ENCODE results near the gene CES4A.
"Not testable (repeated sequence)": the region's sequence is repeated elsewhere in the genome, so short reads cannot be mapped to it uniquely, and the experiment has no call there.

The CES4A gene

GRCh38 chr16:66988197-66988788 lies at the start of gene CES4A:
Gene CES4A (plus strand): TSS chr16:66988589. CDS start chr16:66988773, 184 bp downstream.
- Histone ChIP-seq H3K36me3 (ENCODE audit: control insufficient read depth, insufficient read depth, low read length) (no peaks in the 10 kb centered on the region), H3K27me3 (ENCODE audit: control insufficient read depth, insufficient read depth, low read length) (no peaks in the 10 kb centered on the region), H3K9me3 (ENCODE audit: control insufficient read depth, low read length) (no peaks in the 10 kb centered on the region)

DNA sequence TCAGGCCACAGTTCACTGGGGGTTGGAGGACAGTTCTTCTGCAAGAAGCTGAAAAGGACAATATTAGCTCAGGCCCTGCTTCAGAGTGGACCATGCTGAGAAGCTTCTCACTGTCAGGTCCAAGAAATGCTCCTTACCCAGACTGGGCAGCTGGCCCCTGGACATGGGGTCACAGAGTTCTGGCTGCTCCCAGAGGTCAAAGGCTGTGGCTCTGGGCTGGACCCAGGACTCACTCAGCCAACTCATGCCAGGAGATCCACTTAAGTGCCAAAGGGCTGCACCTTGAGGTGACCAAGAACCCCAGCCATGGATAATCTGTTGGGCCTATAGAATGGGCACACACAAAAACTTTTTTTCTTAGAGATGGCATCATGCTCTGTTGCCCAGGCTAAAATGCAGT lies 49.0 kb upstream of the CES4A start:
- Histone ChIP-seq H3K27me3 (ENCODE audit: control insufficient read depth, insufficient read depth, low read length) (no peaks in the 10 kb centered on the region), H3K36me3 (ENCODE audit: control insufficient read depth, insufficient read depth, low read length) (peaks cover 25% of the 10 kb centered on the region)

More at GRCh38 chr16:66988197-66988788, at the start of gene CES4A:
- Histone ChIP-seq H3K4me1 (ENCODE audit: control insufficient read depth, insufficient read depth, low read length) (no peaks in the 10 kb centered on the region), H3K4me3 (ENCODE audit: low read length) (no peak within 1 kb of the TSS), H3K9ac (ENCODE audit: low read length) (no peak within 1 kb of the TSS)

DNA sequence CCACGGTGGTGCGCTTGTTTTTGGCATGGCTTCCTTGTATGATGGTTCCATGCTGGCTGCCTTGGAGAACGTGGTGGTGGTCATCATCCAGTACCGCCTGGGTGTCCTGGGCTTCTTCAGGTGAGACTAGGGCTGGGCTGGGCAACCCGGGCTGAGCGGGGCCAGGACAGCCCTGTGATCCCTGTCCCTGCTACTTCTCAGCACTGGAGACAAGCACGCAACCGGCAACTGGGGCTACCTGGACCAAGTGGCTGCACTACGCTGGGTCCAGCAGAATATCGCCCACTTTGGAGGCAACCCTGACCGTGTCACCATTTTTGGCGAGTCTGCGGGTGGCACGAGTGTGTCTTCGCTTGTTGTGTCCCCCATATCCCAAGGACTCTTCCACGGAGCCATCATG lies 48.2 kb upstream of the CES4A start:
- no peaks in the 10 kb centered on the region for H3K27me3 ChIP-seq (ENCODE audit: control insufficient read depth, insufficient read depth, low read length)

More for the DNA sequence above, 49.0 kb upstream of the CES4A start:
- H3K4me3 ChIP-seq (ENCODE audit: low read length): no peak overlapping the region
- H3K9ac ChIP-seq (ENCODE audit: low read length): no peak overlapping the region
- H3K9me3 ChIP-seq (ENCODE audit: control insufficient read depth, low read length): no peaks in the 10 kb centered on the region
- peaks cover 32% of the 10 kb centered on the region for H3K4me1 ChIP-seq (ENCODE audit: control insufficient read depth, insufficient read depth, low read length)

DNA sequence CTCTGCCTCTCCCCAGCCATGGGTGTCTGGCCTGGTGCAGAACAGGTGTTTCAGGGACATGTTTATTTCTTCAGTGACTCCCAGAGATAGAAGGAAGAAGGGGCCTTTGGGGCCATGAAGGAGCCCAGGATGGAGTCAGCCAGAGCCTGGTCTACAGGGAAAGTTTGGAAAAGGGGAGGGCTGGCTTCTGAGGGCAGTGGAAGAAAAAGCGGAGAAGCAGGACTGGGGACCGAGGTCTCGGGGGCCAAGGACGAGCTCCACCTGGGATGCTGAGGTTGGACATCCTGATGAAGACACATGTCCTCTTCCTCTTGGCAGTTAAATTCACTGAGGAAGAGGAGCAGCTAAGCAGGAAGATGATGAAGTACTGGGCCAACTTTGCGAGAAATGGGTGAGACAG lies 45.4 kb upstream of the CES4A start:
- H3K4me1 ChIP-seq (ENCODE audit: control insufficient read depth, insufficient read depth, low read length): peaks cover 2% of the 10 kb centered on the region
- no peak overlapping the region for H3K4me3 ChIP-seq (ENCODE audit: low read length)
- no peaks in the 10 kb centered on the region for H3K27me3 ChIP-seq (ENCODE audit: control insufficient read depth, insufficient read depth, low read length)
- H3K36me3 ChIP-seq (ENCODE audit: control insufficient read depth, insufficient read depth, low read length): peaks cover 21% of the 10 kb centered on the region
- H3K9me3 ChIP-seq (ENCODE audit: control insufficient read depth, low read length): no peaks in the 10 kb centered on the region
- no peak overlapping the region for H3K9ac ChIP-seq (ENCODE audit: low read length)

More for the DNA sequence above, 48.2 kb upstream of the CES4A start:
- H3K9ac ChIP-seq (ENCODE audit: low read length): no peak overlapping the region
- peaks cover 29% of the 10 kb centered on the region for H3K4me1 ChIP-seq (ENCODE audit: control insufficient read depth, insufficient read depth, low read length)
- peaks cover 25% of the 10 kb centered on the region for H3K36me3 ChIP-seq (ENCODE audit: control insufficient read depth, insufficient read depth, low read length)
- no peaks in the 10 kb centered on the region for H3K9me3 ChIP-seq (ENCODE audit: control insufficient read depth, low read length)
- no peak overlapping the region for H3K4me3 ChIP-seq (ENCODE audit: low read length)

GRCh38 chr16:66943426-66944053 lies 44.8 kb upstream of the CES4A start:
- H3K4me3 ChIP-seq (ENCODE audit: low read length): no peak overlapping the region
- peaks cover 19% of the 10 kb centered on the region for H3K36me3 ChIP-seq (ENCODE audit: control insufficient read depth, insufficient read depth, low read length)
- H3K27me3 ChIP-seq (ENCODE audit: control insufficient read depth, insufficient read depth, low read length): peaks cover 5% of the 10 kb centered on the region
- H3K9me3 ChIP-seq (ENCODE audit: control insufficient read depth, low read length): no peaks in the 10 kb centered on the region
- peaks cover 4% of the 10 kb centered on the region for H3K4me1 ChIP-seq (ENCODE audit: control insufficient read depth, insufficient read depth, low read length)
- H3K9ac ChIP-seq (ENCODE audit: low read length): no peak overlapping the region

GRCh38 chr16:66944054-66944441 lies 44.3 kb upstream of the CES4A start:
- no peak overlapping the region for H3K4me3 ChIP-seq (ENCODE audit: low read length)
- H3K9ac ChIP-seq (ENCODE audit: low read length): no peak overlapping the region
- H3K9me3 ChIP-seq (ENCODE audit: control insufficient read depth, low read length): no peaks in the 10 kb centered on the region
- peaks cover 9% of the 10 kb centered on the region for H3K4me1 ChIP-seq (ENCODE audit: control insufficient read depth, insufficient read depth, low read length)
- H3K27me3 ChIP-seq (ENCODE audit: control insufficient read depth, insufficient read depth, low read length): peaks cover 10% of the 10 kb centered on the region
- H3K36me3 ChIP-seq (ENCODE audit: control insufficient read depth, insufficient read depth, low read length): peaks cover 19% of the 10 kb centered on the region

GRCh38 chr16:66944971-66945370 lies 43.4 kb upstream of the CES4A start:
- H3K9me3 ChIP-seq (ENCODE audit: control insufficient read depth, low read length); H3K4me1 ChIP-seq (ENCODE audit: control insufficient read depth, insufficient read depth, low read length); H3K4me3 ChIP-seq (ENCODE audit: low read length); H3K9ac ChIP-seq (ENCODE audit: low read length): not testable (repeated sequence)
- peaks cover 18% of the 10 kb centered on the region for H3K36me3 ChIP-seq (ENCODE audit: control insufficient read depth, insufficient read depth, low read length)
- peaks cover 18% of the 10 kb centered on the region for H3K27me3 ChIP-seq (ENCODE audit: control insufficient read depth, insufficient read depth, low read length)

- Histone ChIP-seq H3K4me3 (ENCODE audit: low read length) (no peak overlapping the region), H3K36me3 (ENCODE audit: control insufficient read depth, insufficient read depth, low read length) (peaks cover 9% of the 10 kb centered on the region)
Observed at GRCh38 chr16:66945939-66946338, 42.5 kb upstream of the CES4A start.

DNA sequence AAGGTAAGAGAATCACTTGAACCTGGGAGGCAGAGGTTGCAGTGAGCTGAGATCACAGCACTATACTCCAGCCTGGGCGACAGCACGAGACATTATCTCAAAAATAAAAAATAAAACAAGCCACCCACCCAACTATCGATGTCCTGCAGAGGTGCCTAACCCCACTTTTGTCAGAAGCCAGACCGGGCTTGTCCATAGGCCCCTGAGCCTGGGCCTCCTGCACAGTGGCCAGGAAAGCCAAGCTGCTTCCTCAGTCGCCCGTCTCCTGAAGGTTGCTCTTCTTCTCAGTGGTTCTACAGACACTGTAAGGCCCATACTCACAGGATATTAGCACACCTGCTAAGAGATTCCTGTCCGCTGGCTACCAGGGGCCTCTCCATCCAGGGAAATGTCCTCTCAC lies 41.8 kb upstream of the CES4A start:
- Histone ChIP-seq H3K4me1 (ENCODE audit: control insufficient read depth, insufficient read depth, low read length) (peaks cover 9% of the 10 kb centered on the region), H3K27me3 (ENCODE audit: control insufficient read depth, insufficient read depth, low read length) (peaks cover 18% of the 10 kb centered on the region), H3K9ac (ENCODE audit: low read length) (no peak overlapping the region), H3K4me3 (ENCODE audit: low read length) (no peak overlapping the region), H3K36me3 (ENCODE audit: control insufficient read depth, insufficient read depth, low read length) (peaks cover 3% of the 10 kb centered on the region), H3K9me3 (ENCODE audit: control insufficient read depth, low read length) (no peaks in the 10 kb centered on the region)

More at GRCh38 chr16:66945939-66946338, 42.5 kb upstream of the CES4A start:
- Histone ChIP-seq H3K4me1 (ENCODE audit: control insufficient read depth, insufficient read depth, low read length) (peaks cover 9% of the 10 kb centered on the region), H3K9ac (ENCODE audit: low read length) (no peak overlapping the region), H3K9me3 (ENCODE audit: control insufficient read depth, low read length) (no peaks in the 10 kb centered on the region), H3K27me3 (ENCODE audit: control insufficient read depth, insufficient read depth, low read length) (peaks cover 18% of the 10 kb centered on the region)

GRCh38 chr16:66946974-66947301 lies 41.5 kb upstream of the CES4A start:
- Histone ChIP-seq H3K9me3 (ENCODE audit: control insufficient read depth, low read length) (no peaks in the 10 kb centered on the region), H3K27me3 (ENCODE audit: control insufficient read depth, insufficient read depth, low read length) (peaks cover 18% of the 10 kb centered on the region), H3K36me3 (ENCODE audit: control insufficient read depth, insufficient read depth, low read length) (no peaks in the 10 kb centered on the region), H3K9ac (ENCODE audit: low read length) (no peak overlapping the region), H3K4me3 (ENCODE audit: low read length) (no peak overlapping the region), H3K4me1 (ENCODE audit: control insufficient read depth, insufficient read depth, low read length) (peaks cover 9% of the 10 kb centered on the region)

DNA sequence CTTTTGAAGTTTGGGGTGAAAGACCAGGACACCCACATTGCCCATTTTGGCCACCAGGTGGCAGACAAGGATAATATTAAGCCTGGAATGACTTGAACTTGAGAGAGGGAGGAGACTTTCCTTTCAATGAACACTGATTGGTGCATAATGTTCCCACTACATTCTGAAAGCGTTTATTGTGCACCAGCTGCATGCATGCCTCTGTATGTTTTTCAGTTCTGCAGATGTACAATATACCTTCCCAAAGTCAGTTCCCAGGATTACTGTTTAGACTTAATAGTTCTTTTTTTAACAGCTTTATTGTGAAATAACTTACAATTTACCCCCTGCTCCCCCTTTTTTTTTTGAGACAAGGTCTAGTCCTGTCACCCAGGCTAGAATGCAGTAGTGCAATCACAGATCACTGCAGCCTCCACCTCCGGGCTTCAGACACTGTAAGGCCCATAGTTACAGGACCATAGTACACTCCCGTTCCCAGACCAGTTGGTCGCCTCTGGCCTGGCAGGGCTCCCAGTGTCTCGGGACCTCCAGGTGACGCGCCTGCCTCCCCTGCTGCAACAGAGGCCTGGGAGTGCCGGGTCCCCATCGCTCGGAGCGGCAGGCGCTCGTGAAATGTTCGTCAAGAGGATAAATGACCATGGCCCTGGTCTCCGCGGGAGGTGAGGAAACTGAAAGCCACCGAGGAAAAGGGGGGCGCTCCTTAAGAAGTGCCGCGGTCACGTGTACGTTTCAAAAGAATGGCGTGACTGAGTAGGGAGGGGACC lies 40.9 kb upstream of the CES4A start:
- Histone ChIP-seq H3K36me3 (ENCODE audit: control insufficient read depth, insufficient read depth, low read length) (no peaks in the 10 kb centered on the region), H3K27me3 (ENCODE audit: control insufficient read depth, insufficient read depth, low read length) (peaks cover 18% of the 10 kb centered on the region), H3K9ac (ENCODE audit: low read length) (peak overlapping the region; percentile 56), H3K4me3 (ENCODE audit: low read length) (peak overlapping the region; percentile 57), H3K9me3 (ENCODE audit: control insufficient read depth, low read length) (no peaks in the 10 kb centered on the region), H3K4me1 (ENCODE audit: control insufficient read depth, insufficient read depth, low read length) (peaks cover 9% of the 10 kb centered on the region)

GRCh38 chr16:66948134-66948836 lies 40.1 kb upstream of the CES4A start:
- Histone ChIP-seq H3K4me1 (ENCODE audit: control insufficient read depth, insufficient read depth, low read length) (peaks cover 16% of the 10 kb centered on the region), H3K9me3 (ENCODE audit: control insufficient read depth, low read length) (no peaks in the 10 kb centered on the region), H3K4me3 (ENCODE audit: low read length) (peak overlapping the region; percentile 57), H3K27me3 (ENCODE audit: control insufficient read depth, insufficient read depth, low read length) (peaks cover 18% of the 10 kb centered on the region), H3K9ac (ENCODE audit: low read length) (peak overlapping the region; percentile 51), H3K36me3 (ENCODE audit: control insufficient read depth, insufficient read depth, low read length) (no peaks in the 10 kb centered on the region)

All from mucosa of stomach (tissue), 1 donor.